Measurements from ENCODE around the gene CRISP2.

GRCh38 chr6:49664817-49665216, 48.5 kb downstream of the CRISP2 start:
- no peak for TF ChIP-seq CTCF (IDR thresholded peaks at IDR 0.05)
- TF ChIP-seq POLR2A (IDR thresholded peaks at IDR 0.05) = no peak
